Measurements from ENCODE around the gene CADM2. TPM values are rescaled to one million over a fixed set of nuclear protein-coding genes. Genes with fewer than 3 reads are reported as not detected.

The CADM2 gene
- polyA plus RNA-seq, 1 donor from 2014 or later, result 4.5 TPM

- Histone ChIP-seq H3K36me3 (ENCODE audit: insufficient read depth, low read length) (no peaks in the 10 kb centered on the region), H3K27ac (ENCODE audit: low read length) (no peak overlapping the region), H3K9me2 (ENCODE audit: insufficient read depth, low read length) (no peaks in the 10 kb centered on the region), H3K4me2 (ENCODE audit: low read length) (no peak overlapping the region), H3K4me3 (ENCODE audit: low read length) (no peak overlapping the region), H2AFZ (ENCODE audit: low read depth, low read length) (no peak overlapping the region), H3K27me3 (ENCODE audit: insufficient read depth, low read depth, low read length) (no peaks in the 10 kb centered on the region), H4K20me1 (ENCODE audit: insufficient read depth) (no peaks in the 10 kb centered on the region), H3K9ac (ENCODE audit: low read length) (no peak overlapping the region), H3K9me3 (ENCODE audit: low read length) (no peaks in the 10 kb centered on the region), H3K79me2 (replicated peaks; ENCODE audit: insufficient read depth, low read length) (no peaks in the 10 kb centered on the region), H3F3A (ENCODE audit: insufficient read depth, low read length, poor library complexity, severe bottlenecking) (no peaks in the 10 kb centered on the region)
- TF ChIP-seq EP300 (conservative IDR thresholded peaks at IDR 0.05; ENCODE audit: poor library complexity, severe bottlenecking) (no peak), POLR2AphosphoS5 (IDR thresholded peaks at IDR 0.05) (no peak), EZH2 (IDR thresholded peaks at IDR 0.05; ENCODE audit: borderline replicate concordance, insufficient read depth, low read length, poor library complexity, severe bottlenecking) (no peak), CTCF (IDR thresholded peaks at IDR 0.05; ENCODE audit: poor library complexity, severe bottlenecking) (no peak), REST (IDR thresholded peaks at IDR 0.05; ENCODE audit: borderline replicate concordance) (no peak), TAF1 (IDR thresholded peaks at IDR 0.05; ENCODE audit: low read depth) (no peak), MXI1 (conservative IDR thresholded peaks at IDR 0.05; ENCODE audit: poor library complexity, severe bottlenecking) (no peak), RAD21 (conservative IDR thresholded peaks at IDR 0.05) (no peak), SMC3 (conservative IDR thresholded peaks at IDR 0.05; ENCODE audit: poor library complexity) (no peak)
Measured at GRCh38 chr3:85004147-85004546, 45.4 kb downstream of the CADM2 start.

- TF ChIP-seq EP300 (conservative IDR thresholded peaks at IDR 0.05; ENCODE audit: poor library complexity, severe bottlenecking) (no peak), CTCF (IDR thresholded peaks at IDR 0.05; ENCODE audit: poor library complexity, severe bottlenecking) (no peak), POLR2AphosphoS5 (IDR thresholded peaks at IDR 0.05) (no peak), RAD21 (conservative IDR thresholded peaks at IDR 0.05) (no peak), REST (IDR thresholded peaks at IDR 0.05; ENCODE audit: borderline replicate concordance) (no peak), EZH2 (IDR thresholded peaks at IDR 0.05; ENCODE audit: borderline replicate concordance, insufficient read depth, low read length, poor library complexity, severe bottlenecking) (no peak), SMC3 (conservative IDR thresholded peaks at IDR 0.05; ENCODE audit: poor library complexity) (no peak), TAF1 (IDR thresholded peaks at IDR 0.05; ENCODE audit: low read depth) (no peak), MXI1 (conservative IDR thresholded peaks at IDR 0.05; ENCODE audit: poor library complexity, severe bottlenecking) (no peak)
- no peak overlapping the region for H3K4me2 ChIP-seq (ENCODE audit: low read length)
- H3K9me2 ChIP-seq (ENCODE audit: insufficient read depth, low read length), result no peaks in the 10 kb centered on the region
- H4K20me1 ChIP-seq (ENCODE audit: insufficient read depth), result no peaks in the 10 kb centered on the region
- no peak overlapping the region for H3K4me3 ChIP-seq (ENCODE audit: low read length)
- no peak overlapping the region for H3K27ac ChIP-seq (ENCODE audit: low read length)
- no peaks in the 10 kb centered on the region for H3K79me2 ChIP-seq (replicated peaks; ENCODE audit: insufficient read depth, low read length)
- H3F3A ChIP-seq (ENCODE audit: insufficient read depth, low read length, poor library complexity, severe bottlenecking), result no peaks in the 10 kb centered on the region
- H3K9ac ChIP-seq (ENCODE audit: low read length), result no peak overlapping the region
- H3K36me3 ChIP-seq (ENCODE audit: insufficient read depth, low read length), result no peaks in the 10 kb centered on the region
- no peaks in the 10 kb centered on the region for H3K9me3 ChIP-seq (ENCODE audit: low read length)
- H2AFZ ChIP-seq (ENCODE audit: low read depth, low read length), result no peak overlapping the region
- H3K27me3 ChIP-seq (ENCODE audit: insufficient read depth, low read depth, low read length), result no peaks in the 10 kb centered on the region
Measured at GRCh38 chr3:85005946-85006345, 47.2 kb downstream of the CADM2 start.

All from neural cell (in vitro differentiated cells).